NOMO-1 treated with dmso at 0.1 percent for 144 hours (cell line): ENCODE measurements around the gene NT5C1B.
A peak's percentile ranks its signal among the peaks of the same experiment; 100 is the strongest.

ENCODE experiments used
- DNase-seq: peaks from one replicate; lab custom pipeline; 2025; ENCODE audit not compliant: unreplicated experiment; lab: John Stamatoyannopoulos, UW

The NT5C1B gene

GRCh38 chr2:18600255-18600613, 10.9 kb upstream of the NT5C1B start:
- DNase-seq: no peak

- DNase-seq: no peak
Observed at GRCh38 chr2:18599509-18600254, 10.3 kb upstream of the NT5C1B start.

DNA sequence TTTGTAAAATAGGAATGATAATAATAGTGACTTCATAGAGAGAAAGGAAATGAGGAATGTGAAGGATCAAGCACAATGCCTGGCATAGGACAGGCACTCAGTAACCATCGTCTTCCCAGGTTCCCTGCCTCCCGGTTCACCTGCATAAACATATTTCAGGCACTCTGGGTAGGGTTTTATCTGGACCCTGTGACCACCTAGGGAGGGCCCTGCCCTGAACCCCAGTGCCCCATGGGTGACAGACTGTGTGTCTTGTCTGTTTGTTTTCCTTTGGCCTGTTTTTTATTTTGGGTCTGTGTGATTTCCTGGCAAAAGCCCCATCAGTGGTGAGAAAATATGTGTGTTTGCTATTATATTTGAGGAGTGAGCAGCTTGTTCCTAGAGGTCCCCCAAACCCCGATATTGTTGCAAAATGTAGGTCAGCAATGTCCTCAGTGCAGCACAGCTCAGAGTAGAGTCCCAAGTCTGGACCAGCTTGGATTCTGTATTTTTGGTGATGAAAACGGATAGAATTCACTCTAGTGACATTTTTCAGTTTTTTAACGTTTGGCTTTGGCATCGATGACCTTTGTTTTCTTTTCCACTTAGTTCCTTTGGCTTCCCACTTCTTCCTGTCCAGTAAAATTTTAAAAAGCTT, 9.6 kb upstream of the NT5C1B start:
- DNase-seq: no peak

GRCh38 chr2:18597618-18598017, 8.2 kb upstream of the NT5C1B start:
- no peak for DNase-seq

- DNase-seq: no peak
Observed at GRCh38 chr2:18596993-18597392, 7.6 kb upstream of the NT5C1B start.

DNA sequence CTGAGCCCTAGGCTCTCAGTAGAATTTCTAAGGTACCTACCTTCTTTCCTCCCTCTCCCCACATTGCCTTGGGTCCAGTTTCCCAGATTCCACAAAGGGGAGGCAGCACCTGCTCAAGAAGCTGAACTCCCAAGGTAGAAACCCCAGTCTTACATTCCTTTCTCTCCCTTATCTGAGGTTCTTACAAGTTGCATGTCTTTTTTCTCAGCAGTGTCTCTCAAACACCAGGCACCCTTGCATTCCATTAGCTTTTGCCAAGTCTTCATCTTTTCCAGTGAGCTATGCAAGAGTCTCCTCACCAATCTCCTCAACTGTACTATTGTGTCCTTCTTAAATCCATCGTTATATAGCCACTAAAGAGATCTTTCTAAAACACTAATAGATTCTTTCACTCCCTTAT, 4.1 kb upstream of the NT5C1B start:
- no peak for DNase-seq

- DNase-seq: no peak
Observed at GRCh38 chr2:18592372-18592771, 3.0 kb upstream of the NT5C1B start.

GRCh38 chr2:18588802-18589201, 567 bp downstream of the NT5C1B start:
- DNase-seq: no peak

DNA sequence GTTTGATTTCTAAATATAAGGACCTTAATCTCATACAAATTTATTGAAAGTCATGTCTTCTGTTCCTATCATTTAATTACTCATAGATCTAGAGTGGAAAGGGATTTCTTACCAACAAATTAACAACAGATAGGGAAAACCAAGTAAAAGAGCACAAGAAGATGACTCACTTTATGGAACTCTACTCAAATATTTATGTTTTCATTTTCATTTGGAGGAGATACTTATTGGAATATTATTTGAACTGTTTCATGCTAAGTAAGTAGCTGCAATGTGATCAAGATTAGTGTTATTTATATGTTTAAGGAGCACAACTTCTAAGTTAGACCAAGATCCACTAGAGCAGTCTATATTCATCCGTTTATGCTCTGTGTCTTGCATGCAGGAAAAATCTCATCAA, 1.3 kb downstream of the NT5C1B start:
- no peak for DNase-seq

DNA sequence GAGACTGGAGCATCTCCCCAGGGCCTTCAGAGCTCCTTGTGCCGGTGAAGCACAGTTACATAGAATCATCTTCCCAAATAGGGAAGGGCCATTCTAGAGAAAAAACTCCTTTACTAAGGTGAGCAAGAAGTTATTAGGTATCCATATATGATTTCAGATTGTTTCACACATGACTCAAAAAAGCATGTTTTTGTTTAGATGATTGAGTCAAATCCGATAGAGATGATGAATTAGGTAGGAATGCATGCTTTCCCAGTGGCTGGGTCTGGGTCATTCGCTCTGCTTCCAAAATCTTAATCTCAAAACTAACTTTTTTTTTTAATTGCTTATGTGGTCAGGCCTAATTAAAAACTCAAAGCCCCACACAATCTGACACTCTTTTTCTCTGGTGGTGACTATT, 3.8 kb downstream of the NT5C1B start:
- DNase-seq: no peak

GRCh38 chr2:18584608-18584954, 4.8 kb downstream of the NT5C1B start:
- DNase-seq: no peak

DNA sequence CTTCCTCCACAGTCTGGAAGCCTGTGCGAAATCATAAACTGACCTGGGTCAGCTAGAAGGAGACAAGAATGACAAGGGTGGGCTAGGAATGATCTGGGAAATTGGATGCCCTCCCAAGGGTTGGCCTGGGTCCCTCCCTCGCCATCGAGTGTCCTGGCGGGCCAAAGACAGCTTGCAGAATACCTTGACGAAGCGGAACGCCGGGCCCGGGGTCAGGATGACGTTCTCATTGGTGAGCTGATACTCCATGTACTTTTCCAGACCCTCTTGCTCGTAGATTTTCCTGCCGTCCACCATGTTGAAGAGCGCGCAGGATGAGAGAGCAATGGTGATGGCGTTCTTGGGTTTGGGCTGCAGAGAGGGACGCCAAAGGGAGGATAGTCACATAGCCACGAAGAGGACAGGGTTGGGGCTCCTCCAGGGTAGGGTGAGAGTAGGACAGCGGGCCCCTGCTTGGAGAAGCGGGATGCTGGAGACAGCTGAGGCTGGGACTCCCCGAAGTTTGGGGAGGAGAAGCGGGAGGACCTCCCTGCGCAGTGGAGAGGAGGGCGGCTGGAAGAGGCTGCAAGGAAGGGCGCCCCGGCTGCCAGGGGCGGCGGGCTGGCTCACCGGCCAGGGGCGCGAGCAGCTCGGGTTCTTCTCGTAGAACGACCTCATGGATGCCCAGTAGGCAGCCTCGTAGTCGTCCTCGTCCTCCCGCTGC, 5.3 kb downstream of the NT5C1B start:
- DNase-seq: no peak

DNA sequence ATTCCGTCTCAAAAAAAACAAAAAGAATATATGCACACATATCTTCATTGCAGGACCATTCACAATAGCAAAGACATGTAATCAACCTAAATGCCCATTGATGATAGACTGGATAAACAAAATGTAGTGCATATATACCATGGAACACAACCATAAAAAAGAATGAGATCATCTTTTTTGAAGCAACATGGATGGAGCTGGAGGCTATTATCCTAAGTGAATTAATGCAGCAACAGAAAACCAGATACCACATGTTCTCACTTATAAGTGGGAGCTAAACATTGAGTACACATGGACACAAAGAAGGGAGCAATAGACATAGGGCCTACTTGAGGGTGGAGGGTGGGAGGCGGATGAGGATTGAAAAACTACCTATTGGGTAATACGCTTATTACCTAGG, 8.8 kb downstream of the NT5C1B start:
- DNase-seq: no peak

- no peak for DNase-seq
Observed at GRCh38 chr2:18578033-18578432, 11.3 kb downstream of the NT5C1B start.

DNA sequence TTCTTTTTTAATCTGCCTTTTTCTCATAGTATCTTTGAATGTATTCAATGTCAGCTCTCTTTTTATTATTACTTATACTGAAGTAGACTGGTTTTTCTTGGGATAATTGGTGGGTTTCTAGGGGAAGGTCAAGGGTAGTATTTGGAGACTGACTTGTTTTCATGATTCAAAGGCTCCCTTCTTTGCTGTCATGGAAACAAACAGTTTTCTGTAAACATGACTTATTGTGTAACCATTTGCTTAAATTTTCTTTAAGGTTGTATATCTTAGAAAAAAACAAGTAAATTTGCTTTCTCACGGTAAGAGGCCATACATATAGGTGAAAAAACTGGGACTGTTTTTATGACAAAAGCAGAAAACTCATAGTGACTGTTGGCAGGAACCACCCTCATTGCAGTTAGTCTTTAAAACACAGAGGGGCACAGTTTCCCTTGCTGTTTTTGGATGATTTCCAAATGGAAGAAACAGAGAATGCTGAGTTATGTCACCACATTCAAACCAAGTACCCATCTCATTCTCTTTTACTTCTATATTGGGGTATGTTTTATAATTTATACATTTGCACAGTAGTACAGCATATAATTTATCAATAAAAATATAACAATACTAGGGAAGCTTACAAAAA, 23.1 kb downstream of the NT5C1B start:
- DNase-seq: no peak

GRCh38 chr2:18560797-18561085, 28.6 kb downstream of the NT5C1B start:
- DNase-seq: no peak

DNA sequence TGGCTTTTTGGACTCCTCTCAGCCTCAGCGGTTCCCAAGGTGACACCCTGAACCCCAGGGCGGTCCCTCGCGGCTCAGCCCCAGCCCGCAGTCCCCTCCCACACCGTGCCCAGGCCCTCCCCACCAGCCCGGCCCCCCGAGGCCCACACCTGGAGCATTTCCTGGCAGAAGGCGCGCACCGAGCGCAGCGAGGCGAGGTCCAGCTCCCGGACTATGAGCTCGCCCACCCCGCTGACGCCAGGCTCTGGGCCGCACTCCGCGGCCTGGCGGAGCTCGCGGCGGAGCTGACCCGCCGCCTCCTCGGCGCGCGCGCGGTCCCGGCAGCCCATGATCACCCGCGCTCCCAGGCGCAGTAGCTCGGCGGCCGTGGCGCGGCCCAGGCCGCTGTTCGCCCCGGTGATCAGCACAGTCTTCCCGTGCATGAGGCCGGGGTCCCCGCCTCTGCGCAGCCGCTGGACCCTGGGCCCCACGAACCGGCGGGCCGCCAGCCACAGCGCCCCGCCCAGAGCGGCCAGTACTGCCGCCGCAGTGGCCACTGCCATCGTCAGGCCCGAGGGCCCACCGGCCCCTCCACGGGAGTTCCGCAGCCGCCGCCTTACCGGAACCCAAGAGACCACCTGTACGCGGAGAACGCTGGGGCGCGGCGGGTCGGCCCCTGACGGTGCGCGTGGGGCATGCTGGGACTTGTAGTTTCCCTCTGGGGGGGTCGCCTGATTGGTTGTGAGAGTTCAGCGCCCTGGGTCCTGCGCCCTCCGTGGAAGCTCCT, 29.2 kb downstream of the NT5C1B start, which contains the start of gene RDH14:
Gene RDH14, minus strand, starts transcription at position 623 of the 766 bp plus-strand sequence. Its CDS starts 81 bp downstream, at position 542.
- peak; percentile 85 for DNase-seq

DNA sequence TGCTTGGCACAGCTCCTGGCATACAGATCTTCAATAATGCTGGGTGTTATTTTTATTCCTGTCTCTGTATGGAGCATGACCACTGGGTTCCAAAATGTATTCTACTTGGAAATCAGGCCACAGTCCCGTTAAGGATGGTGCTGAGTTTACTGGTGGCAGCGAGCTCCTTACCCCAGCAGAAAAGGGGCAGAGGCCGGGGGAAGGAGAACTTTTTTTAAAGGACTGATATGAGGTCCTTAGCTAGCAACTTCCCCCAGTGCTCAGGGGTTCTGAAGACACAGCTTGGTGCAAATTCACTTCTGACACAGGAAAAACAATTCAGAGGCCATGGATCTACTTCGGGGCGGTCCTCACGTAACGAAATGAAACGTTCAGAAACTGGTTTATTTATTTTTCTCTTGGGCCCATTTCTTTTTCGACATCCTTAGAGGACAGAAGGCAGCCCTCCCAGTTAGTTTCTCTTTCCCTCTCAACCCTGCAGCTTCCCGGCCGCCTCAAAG, 29.8 kb downstream of the NT5C1B start:
- no peak for DNase-seq

- DNase-seq: no peak
Observed at GRCh38 chr2:18558458-18558857, 30.9 kb downstream of the NT5C1B start.

- DNase-seq: no peak
Observed at GRCh38 chr2:18557121-18557520, 32.2 kb downstream of the NT5C1B start.
